HEK293T (cell line): ENCODE data around the gene PPA1.

Experiments used
- ARNT ChIP-seq: fragments of 450-650 bp; IDR thresholded peaks from 2 replicates; pipeline ENCODE4 v1.6.1; 2017; ENCODE audit warnings: mild to moderate bottlenecking
- BHLHE40 ChIP-seq: fragments of 450-650 bp; IDR thresholded peaks from 2 replicates; pipeline ENCODE4 v1.6.1; 2016; ENCODE audit warnings: mild to moderate bottlenecking, moderate library complexity, borderline replicate concordance
- FOXK2 ChIP-seq: fragments of 450-650 bp; IDR thresholded peaks from 2 replicates; pipeline ENCODE4 v1.6.1; 2016; ENCODE audit warnings: mild to moderate bottlenecking
- FOXM1 ChIP-seq: fragments of 450-650 bp; IDR thresholded peaks from 2 replicates; pipeline ENCODE4 v1.6.1; 2017; ENCODE audit warnings: mild to moderate bottlenecking, borderline replicate concordance
- HDGF ChIP-seq: fragments of 450-650 bp; IDR thresholded peaks from 2 replicates; pipeline ENCODE4 v1.6.1; 2017; ENCODE audit warnings: antibody characterized with exemption, borderline replicate concordance
- L3MBTL2 ChIP-seq: fragments of 450-650 bp; conservative IDR thresholded peaks from 2 replicates; pipeline ENCODE4 v1.6.1; 2016; ENCODE audit warnings: mild to moderate bottlenecking
- NFRKB ChIP-seq: fragments of 450-650 bp; IDR thresholded peaks from 2 replicates; pipeline ENCODE4 v1.6.1; 2016; ENCODE audit warnings: mild to moderate bottlenecking, moderate library complexity
- SUZ12 ChIP-seq: fragments of 450-650 bp; IDR thresholded peaks from 2 replicates; pipeline ENCODE4 v1.6.1; 2016; ENCODE audit warnings: mild to moderate bottlenecking
- TARDBP ChIP-seq: fragments of 450-650 bp; IDR thresholded peaks from 2 replicates; pipeline ENCODE4 v1.6.1; 2016

DNA sequence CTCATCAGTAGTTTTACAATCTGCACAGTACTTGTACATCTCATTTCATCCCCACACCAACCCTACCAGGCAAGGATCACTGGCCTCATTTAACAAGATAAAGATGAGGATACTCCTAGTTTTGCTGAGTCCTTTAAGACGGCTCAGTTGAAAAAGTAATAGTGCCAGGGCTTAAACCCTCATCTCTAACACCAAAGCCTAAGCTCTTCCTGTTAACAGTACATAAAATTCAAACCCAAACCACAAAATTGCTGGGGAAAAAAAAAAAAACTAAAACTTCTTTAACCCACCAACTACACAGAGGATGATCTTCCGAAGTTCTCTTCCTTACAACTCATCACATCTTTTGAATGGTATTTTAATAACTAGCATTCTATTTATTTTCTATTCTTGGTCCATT, 64.2 kb downstream of the PPA1 start:
- TF ChIP-seq NFRKB (no peak), FOXM1 (no peak), TARDBP (no peak), ARNT (no peak), BHLHE40 (no peak), HDGF (no peak), FOXK2 (no peak), L3MBTL2 (no peak), SUZ12 (no peak)
